Activated CD4-positive, alpha-beta T cell treated with anti-CD3 and anti-CD28 coated beads for 4 hours (primary cell): ENCODE data around the gene CACNA1A.
"Not testable (repeated sequence)": the region's sequence is repeated elsewhere in the genome, so short reads cannot be mapped to it uniquely, and the experiment has no call there.

ENCODE experiments used
- DNase-seq, 2 donors: peaks; one replicate each; pipeline ENCODE4 v3.0.0-alpha.2; 2020

CACNA1A gene

DNA sequence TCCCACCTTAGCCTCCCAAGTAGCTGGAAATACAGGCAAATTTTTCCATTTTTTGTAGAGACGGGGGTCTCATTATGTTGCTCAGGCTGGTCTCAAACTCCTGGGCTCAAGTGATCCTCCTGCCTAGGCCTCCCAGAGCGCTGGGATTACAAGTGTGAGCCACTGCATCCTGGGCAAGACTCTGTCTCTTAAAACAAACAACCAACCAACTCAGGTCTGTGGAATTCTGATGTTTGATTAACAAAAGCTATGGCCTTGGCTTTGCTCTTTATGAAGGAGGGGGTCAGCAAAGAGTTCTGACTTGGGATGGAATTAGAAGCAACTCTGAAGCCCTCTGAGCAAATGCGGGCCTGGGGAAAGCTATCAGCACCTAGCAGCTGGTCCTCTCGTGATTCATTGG, 238.4 kb downstream of the CACNA1A start:
- no peak for DNase-seq

DNA sequence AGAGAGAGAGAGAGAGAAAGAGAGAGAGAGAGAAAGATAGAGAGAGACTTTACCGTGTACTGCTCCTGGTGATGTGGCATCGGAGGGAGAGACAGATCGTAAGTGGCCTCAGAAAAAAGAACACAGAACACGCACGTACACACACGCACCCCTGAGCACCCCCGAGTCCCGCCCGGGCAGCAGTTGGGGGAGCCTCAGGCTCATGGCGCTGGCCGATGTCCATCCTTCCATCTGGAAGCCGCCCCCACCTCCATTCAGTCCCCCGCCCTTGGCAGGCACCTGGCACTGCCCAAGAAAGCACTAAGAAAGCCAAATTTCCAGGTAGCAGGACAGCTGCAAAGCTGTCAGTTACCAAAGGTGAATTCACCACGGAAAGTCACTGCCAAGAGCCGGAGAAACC, 239.1 kb downstream of the CACNA1A start:
- no peak for DNase-seq

DNA sequence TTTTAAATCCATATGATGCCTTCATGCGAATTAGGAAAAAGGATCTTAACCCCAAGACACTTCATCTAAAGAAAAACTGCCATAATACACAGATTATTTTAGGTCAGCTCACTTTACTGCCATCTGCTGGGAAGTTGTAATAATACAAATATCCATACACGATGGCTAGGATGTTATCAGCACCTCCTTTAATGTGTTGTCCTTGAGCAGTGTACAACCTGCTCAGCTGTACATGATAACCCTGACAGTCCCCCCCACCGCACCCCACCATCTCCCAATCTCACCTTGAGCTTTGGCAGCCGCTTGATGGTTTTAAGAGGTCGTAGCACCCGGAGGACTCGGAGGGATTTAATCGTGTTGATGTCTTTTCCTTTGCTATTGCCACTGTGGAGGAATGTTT, 243.8 kb downstream of the CACNA1A start:
- no peak for DNase-seq

DNA sequence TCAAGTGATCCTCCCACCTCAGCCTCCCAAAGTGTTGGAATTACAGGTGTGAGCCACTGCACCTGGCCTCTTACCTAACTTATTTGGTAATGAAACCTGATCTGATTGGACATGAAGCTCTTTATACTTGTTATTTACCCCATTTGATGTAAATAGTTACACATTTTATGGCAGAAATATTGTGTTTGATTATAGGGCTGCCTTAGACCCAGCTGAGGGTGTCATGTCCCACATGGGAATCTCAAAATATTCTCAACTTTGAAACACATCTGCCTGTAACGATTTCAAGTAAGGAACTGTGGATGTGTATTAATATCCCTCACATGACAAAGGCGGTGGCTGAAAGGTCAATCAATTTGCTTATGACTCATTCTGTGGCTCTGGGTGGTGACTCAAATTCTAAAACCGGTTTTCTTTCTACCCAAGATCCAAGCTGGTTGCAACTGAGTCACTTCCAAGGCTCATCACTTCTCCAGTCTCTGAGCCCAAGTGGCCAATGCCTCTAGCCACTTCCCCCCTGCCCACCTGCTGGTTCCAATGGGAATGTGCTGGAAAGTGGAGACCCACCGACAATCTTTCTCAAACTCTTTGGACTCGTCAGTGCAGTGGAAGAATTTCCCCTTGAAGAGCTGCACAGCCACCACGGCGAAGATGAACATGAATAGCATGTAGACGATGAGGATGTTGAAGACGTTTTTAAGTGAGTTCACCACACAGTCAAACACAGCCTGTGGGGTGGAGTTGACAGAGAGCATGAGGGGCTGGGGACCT, 245.2 kb downstream of the CACNA1A start:
- peak in 1 of 2 donors; percentile 4 for DNase-seq

DNA sequence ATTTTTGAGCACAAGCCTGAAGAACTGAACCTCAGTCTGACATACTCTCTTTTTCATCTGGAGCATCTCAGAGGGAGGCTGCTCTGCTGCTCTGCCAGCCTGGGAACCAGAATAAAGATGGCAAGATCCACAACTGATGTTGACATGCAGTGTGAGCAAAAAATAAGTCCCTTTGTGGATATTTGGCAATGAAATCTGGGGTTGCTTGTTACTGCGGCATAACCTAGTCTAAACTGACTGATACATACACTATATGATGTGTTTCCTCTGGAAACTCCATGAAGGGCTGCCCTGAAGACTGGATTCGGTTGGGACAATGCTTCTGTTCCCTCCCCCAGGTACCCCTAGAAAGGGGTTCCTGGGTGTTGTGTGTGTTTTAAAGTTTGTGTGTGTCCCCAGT, 249.4 kb downstream of the CACNA1A start:
- DNase-seq = no peak

DNA sequence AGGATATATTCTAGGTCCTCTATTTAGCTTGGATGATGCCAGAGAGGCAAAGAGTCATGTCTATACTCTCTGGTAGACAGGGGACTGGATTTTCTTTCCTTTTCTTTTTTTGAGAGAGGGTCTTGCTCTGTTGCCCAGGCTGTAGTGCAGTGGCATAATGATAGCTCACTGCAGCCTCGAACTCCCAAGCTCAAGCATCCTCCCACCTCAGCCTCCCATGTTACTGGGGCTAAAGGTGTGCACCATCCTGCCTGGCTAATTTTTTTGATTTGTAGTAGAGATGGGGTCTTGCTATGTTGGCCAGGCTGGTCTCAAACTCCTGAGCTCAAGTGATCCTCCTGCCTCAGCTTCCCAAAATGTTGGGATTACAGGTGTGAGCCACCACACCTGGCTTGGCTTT, 249.9 kb downstream of the CACNA1A start:
- DNase-seq = not testable (repeated sequence)

DNA sequence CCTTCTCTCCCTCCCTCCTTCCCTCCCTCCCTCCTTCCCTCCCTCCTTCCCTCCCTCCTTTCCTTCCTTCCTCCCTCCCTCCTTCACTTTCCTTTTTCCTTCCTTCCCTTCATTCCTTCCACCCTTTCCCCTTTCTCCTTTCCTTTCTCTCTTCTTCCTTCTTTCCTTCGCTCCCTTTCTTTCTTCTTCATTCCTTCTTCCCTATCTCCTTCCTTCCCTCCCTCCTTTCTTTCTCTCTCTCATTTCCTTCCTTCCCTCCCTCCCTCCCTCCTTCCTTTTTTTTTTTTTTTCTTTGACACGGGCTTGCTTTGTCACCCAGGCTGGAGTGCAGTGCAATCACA, 250.6 kb downstream of the CACNA1A start:
- no peak for DNase-seq

DNA sequence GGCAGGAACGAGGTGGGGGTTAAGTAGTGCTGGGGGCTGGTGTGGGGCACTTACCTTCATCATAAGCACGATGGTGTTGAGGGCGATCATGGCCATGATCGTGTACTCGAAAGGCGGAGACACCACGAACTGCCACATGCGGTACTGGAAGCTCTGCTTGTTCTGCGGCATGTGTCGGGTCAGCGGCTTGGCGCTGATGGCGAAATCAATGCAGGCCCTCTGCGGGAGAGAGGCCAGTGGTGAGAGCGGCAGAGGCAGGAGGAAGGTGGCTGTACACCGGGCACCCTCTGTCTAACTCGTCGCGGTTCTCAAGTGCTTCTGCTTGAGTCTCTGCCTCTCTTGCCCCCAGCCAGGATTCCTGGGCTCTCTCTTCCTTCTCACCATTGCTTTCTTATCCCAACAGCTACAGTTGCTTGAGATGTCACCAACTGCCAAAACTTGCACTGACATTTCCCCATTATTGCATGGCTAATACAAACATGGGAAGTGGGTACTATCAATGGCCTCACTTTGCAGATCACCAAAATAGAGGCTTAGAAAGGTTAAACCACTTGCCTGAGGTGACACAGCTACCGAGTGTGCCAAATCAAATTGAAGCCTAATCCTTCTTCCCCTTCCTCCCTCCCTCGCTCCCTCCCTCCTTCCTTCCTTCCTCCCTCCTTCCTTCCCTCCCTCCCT, 251.1 kb downstream of the CACNA1A start:
- DNase-seq = no peak

DNA sequence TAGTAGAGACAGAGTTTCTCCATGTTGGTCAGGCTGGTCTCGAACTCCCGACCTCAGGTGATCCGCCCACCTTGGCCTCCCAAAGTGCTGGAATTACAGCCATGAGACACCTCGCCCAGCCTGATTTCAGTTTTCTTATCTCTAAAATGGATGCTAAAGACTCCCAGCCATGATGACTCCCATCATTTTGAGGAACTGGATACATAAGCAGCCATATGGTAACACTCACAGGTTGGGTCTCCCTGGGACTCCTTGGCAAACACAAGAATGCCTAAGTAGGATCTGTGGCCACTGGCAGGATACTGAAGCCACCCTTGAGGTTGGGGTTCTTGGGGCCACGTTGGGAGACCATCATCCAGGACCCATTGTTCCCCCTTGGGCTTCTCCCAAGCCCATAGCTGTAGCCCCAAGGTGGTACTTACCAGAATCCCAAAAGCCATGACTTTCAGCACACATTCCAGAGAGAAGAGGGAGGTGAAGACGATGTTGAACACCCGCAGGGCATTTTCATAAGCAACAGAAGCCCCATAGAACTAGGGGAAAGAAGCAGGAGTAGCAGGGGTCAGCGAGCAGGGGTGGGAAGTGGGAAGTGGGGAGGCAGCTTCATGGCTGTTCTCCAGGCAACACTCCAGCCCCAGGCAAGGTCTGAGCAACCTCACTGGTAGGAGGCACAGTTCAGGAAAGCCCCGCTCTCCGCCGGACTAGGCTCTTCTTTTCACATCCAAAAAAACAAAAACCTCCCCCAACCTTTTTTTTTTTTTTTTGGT, 253.5 kb downstream of the CACNA1A start:
- no peak for DNase-seq

DNA sequence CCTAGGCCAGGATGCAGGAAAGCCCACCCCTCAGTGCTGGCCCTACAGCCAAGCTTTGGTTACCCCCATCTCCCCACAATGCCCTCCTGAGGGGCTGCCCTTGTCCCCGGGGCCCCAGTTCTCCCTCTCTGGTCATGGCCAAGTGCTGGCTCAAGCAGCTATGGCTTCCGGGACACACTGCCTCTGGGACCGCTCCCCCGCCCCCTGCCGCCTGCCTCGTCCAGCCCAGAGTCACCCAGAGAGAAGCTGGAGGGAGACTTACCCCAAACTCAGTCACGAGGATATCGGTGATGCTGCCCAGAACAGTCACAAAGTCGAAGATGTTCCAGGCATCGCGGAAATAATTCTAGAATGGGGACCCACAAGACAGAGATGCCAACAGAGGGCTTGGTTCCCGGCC, 261.4 kb downstream of the CACNA1A start:
- DNase-seq = no peak

DNA sequence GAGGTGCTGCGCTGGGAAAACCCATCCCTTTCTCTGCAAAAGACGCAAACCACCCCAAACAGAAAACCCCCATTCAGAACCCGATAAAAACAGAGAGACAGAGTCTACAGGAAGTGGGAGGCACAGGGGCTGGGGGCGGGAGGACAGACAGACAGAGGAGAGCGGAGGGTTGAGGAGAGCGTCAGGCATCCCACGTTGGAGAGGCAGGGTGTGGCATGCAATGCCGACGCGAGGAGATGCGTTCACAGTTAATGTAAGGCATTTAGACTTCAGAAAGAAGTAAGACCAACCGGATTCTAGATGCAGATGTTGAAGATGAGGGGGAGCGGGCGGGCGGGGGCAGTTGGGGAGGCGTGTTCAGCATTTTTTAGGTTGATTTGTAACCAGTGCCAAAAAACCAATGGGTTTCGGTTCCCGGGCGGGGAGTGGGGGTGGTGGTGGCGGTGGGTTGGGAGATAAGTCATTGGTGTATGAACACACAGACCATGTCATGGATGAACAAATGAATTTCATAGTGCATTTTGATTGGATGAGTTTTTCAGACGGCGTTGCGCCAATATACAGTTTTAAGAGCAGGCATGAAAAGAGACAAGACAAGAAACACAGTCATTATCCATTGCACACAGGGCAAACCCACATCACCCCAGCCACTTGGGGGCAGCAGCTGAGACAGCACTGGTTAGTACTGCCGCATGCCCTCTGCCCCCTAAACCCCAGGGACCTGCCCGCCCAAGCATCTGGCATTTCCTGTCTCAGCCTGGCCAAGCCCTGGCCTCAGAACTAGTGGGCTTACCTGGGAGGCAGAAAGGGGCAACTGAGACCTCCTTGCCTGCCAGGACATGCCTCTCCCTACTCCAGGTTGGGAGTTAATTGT, 264.8 kb downstream of the CACNA1A start:
- peak; percentile 12 to 29 for DNase-seq

DNA sequence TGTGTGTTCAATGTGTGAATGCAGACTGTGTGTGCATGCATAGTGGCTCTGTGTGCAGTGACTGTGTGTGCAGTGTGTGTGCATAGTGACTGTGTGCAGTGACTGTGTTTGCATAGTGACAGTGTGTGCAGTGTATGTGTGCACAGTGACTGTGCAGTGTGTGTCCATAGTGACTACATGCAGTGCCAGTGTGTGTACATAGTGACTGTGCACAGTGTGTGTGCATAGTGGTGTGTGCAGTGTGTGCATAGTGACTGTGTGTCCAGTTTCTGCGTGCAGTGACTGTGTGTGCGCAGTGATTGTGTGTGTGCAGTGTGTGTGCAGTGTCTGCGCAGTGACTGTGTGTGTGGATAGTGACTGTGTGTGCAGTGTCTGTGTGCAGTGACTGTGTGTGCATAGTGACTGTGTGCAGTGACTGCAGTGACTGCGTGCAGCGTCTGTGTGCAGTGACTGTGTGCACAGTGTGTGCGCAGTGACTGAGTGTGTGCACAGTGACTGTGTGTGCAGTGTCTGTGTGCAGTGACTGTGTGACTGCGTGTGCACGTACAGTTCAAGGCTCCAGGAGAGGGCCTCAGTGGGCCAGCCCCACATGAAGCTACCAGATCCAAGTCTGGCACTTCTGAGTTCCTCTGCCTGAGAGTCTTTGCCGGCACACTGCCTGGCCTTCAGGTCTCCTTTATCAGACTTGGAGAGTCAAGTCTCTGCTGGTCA, 265.8 kb downstream of the CACNA1A start:
- no peak for DNase-seq

DNA sequence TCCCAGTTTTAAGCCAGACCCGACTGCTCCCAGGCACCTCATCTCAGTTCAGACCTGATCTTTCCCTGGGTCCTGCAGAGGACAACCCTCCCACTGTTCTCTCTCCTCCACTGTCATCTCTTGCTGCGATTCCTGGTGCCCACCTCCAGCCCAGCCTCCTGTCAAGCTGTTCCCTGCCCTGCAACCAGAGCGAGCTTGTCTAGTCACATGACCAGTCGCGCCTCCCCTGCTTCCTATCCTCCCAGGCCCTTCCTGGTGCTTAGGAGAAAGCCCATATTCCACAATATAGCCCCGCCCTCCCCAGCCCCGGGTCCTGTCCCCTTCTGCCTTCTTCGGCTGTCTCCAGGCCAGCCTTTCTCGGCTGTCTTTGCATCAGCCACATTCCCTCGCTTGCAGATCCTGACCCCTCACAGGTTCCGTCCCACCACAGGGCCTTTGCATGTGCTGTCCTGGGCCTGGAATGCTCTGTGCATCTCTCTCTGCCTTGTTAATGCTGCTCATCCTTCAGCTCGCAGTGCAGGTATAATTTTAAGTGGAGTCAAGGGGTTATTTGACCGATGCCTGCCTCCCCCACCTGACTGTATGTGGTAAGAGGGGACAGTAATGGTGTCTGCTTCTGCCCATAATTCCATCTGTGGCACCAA, 267.3 kb downstream of the CACNA1A start:
- no peak for DNase-seq

DNA sequence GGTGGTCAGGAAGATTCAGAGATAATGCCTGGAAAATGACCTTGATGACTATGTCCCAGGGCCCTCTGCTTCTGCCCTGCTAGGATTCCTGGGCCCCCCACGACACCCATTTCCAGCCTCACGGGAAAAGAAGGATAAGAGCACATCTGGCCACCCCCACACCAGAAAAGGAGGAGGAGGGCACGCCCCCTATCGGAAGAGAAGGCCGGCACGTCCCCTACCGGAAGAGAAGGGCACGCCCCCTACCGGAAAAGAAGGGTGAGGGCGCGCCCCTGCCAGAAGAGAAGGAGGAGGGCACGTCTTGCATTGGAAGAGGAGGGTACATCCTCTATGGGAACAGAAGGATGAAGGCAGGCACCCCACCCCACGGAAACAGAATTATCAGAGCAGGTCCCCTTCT, 271.8 kb downstream of the CACNA1A start:
- peak; percentile 58 to 59 for DNase-seq

DNA sequence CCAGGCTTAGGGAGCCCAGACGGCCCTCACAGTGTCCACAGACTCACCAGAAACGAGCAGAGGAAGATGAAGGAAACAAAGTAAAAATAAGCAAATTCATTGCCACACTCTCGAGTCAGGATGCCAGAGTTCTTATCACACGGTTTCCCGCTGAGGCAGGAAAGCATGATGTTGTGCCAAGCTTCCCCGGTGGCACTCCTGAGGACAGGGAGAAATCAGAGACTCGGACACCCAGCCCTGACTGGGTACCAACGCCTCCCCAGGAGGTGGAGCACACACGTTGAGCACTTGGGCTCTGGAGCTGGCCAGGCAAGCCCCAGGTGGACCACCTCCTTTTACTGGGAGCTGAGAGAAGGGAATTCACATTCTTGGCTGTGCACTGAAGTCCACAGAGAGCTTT, 274.6 kb downstream of the CACNA1A start:
- no peak for DNase-seq

DNA sequence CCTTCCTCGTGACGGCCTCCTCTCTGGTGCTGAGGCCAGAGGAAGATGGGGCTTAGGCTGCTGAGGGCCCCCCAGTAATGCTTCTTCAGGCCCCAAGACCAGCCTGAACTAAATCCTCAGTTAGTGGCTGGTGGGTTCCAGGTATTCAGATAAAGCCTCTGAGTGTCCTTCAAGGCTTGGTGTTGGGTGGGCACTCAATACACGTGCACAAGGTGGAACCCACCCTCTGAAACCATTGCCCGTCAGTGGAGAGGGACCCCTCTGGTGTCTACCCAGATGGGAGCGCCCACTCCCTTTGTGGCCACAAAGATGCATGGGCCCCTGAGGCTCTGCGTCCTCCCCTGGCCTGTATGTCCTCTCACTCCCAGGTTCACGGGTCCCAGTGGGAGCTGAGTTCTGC, 277.0 kb downstream of the CACNA1A start:
- DNase-seq = no peak

DNA sequence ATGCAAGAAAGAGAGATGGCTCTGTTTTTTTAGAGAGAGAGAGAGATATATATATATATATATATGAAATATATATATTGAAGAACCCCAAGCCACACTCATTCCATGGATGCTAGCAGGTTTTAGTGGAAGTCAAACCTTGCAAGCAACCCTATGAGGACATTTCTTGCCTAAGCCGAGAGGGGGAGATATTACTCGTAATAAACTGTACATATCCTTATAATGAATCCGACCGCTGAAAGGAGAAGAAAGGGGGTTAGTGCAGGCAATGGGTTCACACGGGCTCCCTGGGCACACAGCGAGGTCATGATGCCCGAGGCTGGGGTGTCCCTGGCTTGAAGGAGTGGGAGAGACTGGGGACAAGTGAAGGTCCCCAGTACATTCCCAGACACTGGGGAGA, 277.7 kb downstream of the CACNA1A start:
- no peak for DNase-seq

DNA sequence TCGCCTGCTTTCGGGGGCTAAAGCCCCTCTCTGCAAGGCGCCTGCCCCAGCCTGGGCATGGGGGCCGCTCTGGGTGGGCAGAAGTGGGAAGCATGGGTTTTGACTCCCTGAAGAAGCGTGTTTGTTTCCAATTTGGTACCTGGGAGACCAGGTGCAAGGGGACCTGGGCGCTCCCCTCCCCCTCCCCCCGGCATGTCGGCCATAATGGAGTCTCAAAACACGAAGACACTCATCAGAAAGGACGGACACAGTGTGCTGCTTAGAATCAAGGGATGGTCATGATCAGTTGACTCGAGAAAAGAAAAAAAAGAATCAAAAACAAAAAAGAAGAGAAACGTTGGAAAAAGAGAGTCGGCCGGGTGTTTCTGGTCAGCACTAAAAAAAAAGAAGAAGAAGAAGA, 279.3 kb downstream of the CACNA1A start:
- DNase-seq = no peak

DNA sequence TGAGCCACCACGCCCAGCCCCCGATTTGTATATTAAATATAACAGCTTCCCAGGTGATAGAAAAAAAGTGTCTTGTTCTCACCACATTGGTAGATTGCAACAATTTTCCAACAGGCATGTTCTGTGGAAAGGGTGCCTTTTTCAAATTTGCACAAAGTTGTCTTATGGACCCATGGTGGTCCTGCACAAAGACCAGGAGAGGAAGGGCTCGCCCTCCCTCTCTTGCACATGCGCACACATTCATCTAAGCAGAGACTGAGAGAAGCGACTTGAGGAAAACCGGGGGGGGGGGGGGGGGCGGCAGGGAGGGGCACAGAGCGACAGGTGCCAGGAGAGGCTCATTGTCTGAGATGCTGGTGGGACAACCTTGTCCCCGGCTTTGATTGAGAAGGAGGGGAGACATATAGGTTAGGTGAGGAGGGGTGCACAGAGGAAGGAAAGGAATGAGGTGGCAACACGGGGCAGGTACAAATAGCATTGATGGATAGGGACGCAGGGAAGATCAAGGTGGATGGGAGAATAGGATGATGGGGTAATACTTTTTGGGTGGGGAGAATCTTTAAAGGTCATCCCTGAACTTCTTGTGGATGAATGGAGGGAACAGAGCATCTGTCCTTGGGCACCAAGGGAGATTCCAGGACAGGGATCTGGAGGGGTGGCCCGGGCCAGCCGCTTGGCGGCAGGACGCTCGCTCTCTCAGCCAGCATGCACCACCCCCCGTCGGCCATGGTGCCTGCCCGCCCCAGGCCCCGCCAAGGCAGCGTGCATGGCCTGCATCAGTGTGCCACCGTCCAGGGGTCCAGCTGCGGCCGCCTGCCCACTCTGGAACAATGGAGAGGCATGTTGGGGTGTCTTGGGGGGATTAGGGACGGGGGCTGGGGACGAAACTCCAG, 280.1 kb downstream of the CACNA1A start:
- no peak for DNase-seq

DNA sequence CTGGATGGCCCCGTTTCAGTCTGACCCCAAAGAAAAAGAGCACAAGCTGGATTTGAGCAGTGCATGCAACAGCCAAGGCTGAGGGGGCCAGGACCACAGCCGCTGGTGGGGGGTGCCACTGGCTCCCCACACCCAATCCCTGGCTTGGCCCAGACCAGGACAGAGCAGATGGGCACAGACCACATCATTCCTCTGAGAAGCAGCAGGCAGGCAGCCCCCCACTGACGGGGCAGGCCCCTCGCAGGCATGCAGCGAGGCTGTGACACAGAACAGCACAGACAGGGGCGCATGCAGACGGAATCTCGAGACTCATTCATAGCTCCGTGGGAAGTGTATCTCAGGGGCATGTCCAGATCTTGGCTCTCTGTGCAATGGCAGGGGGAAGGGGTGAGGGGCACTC, 281.2 kb downstream of the CACNA1A start:
- no peak for DNase-seq

DNA sequence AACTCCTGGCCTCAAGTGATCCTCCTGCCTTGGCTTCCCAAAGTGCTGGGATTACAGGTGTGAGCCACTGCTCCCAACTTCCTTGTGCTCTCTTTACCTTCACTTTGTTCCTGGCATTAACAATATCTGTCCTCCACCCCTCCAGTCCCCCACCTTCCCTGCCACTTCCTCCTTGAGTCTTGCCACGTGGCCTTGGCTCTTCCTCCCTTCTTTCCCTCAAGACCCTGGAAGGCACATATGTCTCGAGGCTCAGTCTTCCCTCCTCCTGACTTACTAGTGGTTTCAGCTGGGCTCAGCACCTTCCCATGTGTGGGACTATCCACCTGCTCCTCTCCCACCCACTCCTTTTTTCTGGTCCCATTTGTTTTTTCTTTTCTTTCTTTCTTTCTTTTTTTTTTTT, 285.4 kb downstream of the CACNA1A start:
- no peak for DNase-seq
